GM12865 (cell line): ENCODE measurements around the gene TSHZ2.

ENCODE experiments used
- DNase-seq: peaks from one replicate; pipeline ENCODE4 v3.0.0; 2010; ENCODE audit warnings: low read depth
- H3K4me3 ChIP-seq: 2 replicates; pipeline ENCODE4 v1.5.1; 2011; ENCODE audit warnings: mild to moderate bottlenecking, low read depth, low read length, control low read depth
- CTCF ChIP-seq: IDR thresholded peaks from 2 replicates; pipeline ENCODE4 v1.5.1; 2011; ENCODE audit warnings: low read length, control low read depth, low read depth, inconsistent platforms; ENCODE audit not compliant: insufficient read depth; ENCODE audit errors: missing control alignments

TSHZ2 gene

DNA sequence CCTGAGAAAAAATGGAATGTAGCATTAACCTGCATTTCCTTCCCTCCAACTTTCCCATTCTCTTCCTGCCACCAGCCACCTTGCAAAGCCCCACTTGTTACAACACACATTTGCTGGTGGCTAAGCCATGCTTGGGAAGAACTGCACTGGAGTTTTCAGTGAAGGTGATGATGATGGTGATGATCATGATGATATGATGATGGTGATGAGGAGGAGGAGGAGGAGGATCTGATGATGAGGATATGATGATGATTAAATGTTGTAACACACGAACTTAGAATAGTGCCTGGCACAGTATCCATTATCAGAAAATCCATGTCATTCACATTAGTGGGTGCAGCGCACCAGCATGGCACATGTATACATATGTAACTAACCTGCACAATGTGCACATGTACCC, 297.2 kb downstream of the TSHZ2 start:
- no peak overlapping the region for H3K4me3 ChIP-seq
- TF ChIP-seq CTCF, result no peak
- no peak for DNase-seq

DNA sequence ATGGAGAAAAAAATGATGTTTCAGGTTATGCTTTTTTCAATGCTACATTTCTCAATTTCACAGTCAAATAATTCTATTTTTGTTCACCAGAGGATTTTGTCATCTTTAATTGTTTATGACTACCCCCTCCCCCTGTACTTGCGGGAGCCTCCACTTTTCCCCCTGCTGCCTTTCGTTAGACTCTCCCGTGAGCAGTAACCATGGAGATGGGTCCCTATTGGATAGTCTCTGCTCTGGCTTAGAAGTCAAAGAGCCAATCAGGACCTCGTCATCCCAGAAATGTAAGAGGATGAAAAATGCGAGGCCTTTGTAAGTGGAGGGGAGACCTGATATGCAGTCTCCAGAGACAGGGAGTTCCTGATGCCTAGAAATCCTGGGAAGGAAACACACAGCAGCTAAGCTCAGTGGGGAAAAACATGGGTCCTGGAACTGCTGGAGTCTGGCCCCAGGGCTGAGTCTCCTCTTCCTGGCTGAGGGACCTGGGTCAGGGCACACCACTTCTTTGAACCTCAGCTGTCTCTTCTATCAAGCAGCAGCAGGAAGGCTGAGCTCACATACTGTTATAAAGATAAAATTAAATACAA, 298.7 kb downstream of the TSHZ2 start:
- no peak overlapping the region for H3K4me3 ChIP-seq
- TF ChIP-seq CTCF, result no peak
- no peak for DNase-seq

GRCh38 chr20:53274365-53274764, 302.2 kb downstream of the TSHZ2 start:
- no peak for DNase-seq
- no peak overlapping the region for H3K4me3 ChIP-seq
- no peak for TF ChIP-seq CTCF

DNA sequence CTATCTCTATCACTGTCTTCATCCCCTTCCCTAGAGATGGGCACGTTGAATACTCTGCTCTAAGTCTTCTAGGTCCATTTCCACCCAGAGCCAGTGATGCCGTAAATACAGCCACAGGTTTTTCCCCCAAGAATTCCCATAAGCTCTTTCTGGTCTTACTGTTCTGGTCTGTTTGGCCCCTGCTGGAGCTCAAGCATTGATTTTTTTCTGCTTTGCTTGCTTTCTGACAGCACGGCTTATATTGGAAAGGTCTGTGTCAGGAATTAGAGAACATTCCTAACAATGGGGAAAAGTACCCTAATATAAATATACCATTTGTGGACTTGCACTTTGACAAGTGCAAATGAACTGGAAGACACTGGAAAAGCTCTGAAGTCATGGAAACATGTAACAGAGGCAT, 302.6 kb downstream of the TSHZ2 start:
- no peak overlapping the region for H3K4me3 ChIP-seq
- TF ChIP-seq CTCF, result no peak
- DNase-seq, result no peak

DNA sequence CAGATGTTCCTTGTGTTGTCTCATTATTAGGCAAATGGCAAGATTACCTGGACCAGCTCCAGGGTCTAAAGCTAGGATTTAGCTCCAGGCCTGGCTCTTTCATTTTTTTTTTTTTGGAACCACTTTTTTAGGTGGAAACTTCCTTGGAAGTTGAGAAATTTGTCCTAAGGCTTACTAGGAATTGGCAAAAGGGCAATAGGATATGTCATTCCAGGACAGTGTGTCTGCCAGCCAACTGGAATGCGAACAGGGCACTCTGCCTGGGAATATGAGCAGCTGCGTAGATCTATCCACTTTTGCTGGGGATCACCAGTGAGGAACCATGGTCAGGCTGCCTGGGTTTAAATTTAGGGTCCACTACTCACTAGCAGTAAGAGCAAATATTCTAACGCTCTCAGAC, 304.0 kb downstream of the TSHZ2 start:
- H3K4me3 ChIP-seq, result no peak overlapping the region
- no peak for DNase-seq
- TF ChIP-seq CTCF, result no peak

- no peak overlapping the region for H3K4me3 ChIP-seq
- TF ChIP-seq CTCF, result no peak
- DNase-seq, result no peak
Observed at GRCh38 chr20:53278555-53278954, 306.4 kb downstream of the TSHZ2 start.

DNA sequence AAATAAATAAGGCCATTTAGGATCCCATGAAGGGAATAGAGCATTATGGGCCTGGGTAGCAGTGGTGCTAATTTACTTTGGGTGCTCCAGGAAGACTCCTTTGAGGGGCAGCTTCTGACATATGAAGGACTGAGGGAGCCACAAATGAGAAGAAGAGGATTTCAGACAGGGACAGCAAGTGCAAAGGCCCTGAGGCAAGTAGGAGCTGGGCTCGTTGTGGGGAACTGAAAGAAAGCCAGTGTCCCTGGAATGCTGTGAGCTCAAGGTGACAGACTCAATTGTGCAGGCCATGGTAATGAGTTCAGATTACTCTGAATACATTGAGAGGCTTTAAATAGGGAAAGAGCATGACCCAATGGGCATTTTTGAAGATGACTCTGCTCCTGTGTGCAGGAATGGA, 307.6 kb downstream of the TSHZ2 start:
- TF ChIP-seq CTCF, result no peak
- H3K4me3 ChIP-seq, result no peak overlapping the region
- DNase-seq, result no peak
